Cardiac fibroblast (primary cell): ENCODE data around the gene TNS1.

Experiments
- DNase-seq, 2 donors: peaks; one replicate each; pipeline versions ENCODE4 v3.0.0 to v3.0.0-alpha.2; 2010; ENCODE audit warnings: low read depth in 2 of 2
- H3K4me3 ChIP-seq, 2 donors: replicated peaks in 1 of 2; 1 replicate in 1 of 2; 2 replicates in 1 of 2; pipeline ENCODE4 v1.5.1; 2011; ENCODE audit warnings: low read depth in 2 of 2, low read length in 2 of 2, mild to moderate bottlenecking in 2 of 2, moderate library complexity in 1 of 2
- CTCF ChIP-seq: IDR thresholded peaks from one replicate; pipeline ENCODE4 v1.5.1; 2011; ENCODE audit warnings: low read depth, mild to moderate bottlenecking, low read length, inconsistent platforms

TNS1 gene

GRCh38 chr2:217971166-217971565, 31.6 kb downstream of the TNS1 start:
- H3K4me3 ChIP-seq = no peak overlapping the region
- DNase-seq = no peak
- TF ChIP-seq CTCF = no peak

- DNase-seq = peak in 1 of 2 donors; percentile 58
- no peak for TF ChIP-seq CTCF
- H3K4me3 ChIP-seq = no peak overlapping the region
Observed at GRCh38 chr2:217970206-217970605, 32.6 kb downstream of the TNS1 start.

- DNase-seq = no peak
- no peak overlapping the region for H3K4me3 ChIP-seq
Observed at GRCh38 chr2:217969588-217969987, 33.2 kb downstream of the TNS1 start.

GRCh38 chr2:217968023-217968422, 34.8 kb downstream of the TNS1 start:
- no peak for TF ChIP-seq CTCF
- no peak overlapping the region for H3K4me3 ChIP-seq
- no peak for DNase-seq

More at GRCh38 chr2:217969588-217969987, 33.2 kb downstream of the TNS1 start:
- TF ChIP-seq CTCF = no peak

GRCh38 chr2:217966423-217967070, 36.2 kb downstream of the TNS1 start:
- TF ChIP-seq CTCF = no peak
- DNase-seq = peak; percentile 53 to 54
- no peak overlapping the region for H3K4me3 ChIP-seq

GRCh38 chr2:217964275-217965161, 38.3 kb downstream of the TNS1 start:
- no peak overlapping the region for H3K4me3 ChIP-seq
- DNase-seq = peak in 1 of 2 donors; percentile 22
- TF ChIP-seq CTCF = no peak
